Activated CD8-positive, alpha-beta memory T cell treated with anti-CD3 and anti-CD28 coated beads for 36 hours (primary cell): ENCODE results near the gene METTL26. TPM values are rescaled to one million over a fixed set of nuclear protein-coding genes. Genes with fewer than 3 reads are reported as not detected.

Experiments used
- CTCF ChIA-PET: fragments of 350-600 bp; sonication (Branson Sonifier 250); formaldehyde crosslinking; loops from one replicate; lab custom pipeline; 2021; ENCODE audit warnings: antibody characterized with exemption; lab: Charles Lee
- POLR2A ChIA-PET: fragments of 350-600 bp; sonication (Branson Sonifier 250); formaldehyde crosslinking; loops from one replicate; lab custom pipeline; 2021; ENCODE audit warnings: antibody characterized with exemption; lab: Charles Lee
- total RNA-seq, 2 experiments: library from RNA; stranded (reverse); gene quantifications; one replicate each; pipeline ENCODE4 v1.2.3, GENCODE V29; 2021

METTL26 gene
- total RNA-seq, 2 experiments from 2014 or later, result 136 to 137 TPM

GRCh38 chr16:648781-649589 is 12.9 kb upstream of the METTL26 start, which contains the start of gene WDR90:
Gene WDR90, plus strand, starts transcription at chr16:649365. Its CDS starts 52 bp downstream, at chr16:649417.
- POLR2A ChIA-PET, result interaction anchor here (0.7 to 1.6 kb wide), 5 partner anchors 12 to 34 kb away, joined by 3 to 5 read pairs (median 3); partner anchors contain the start of genes METTL26 and RHBDL1
- CTCF ChIA-PET, result interaction anchor here (0.6 to 2.4 kb wide), 6 partner anchors 13 to 139 kb away, joined by 3 to 14 read pairs (median 5); partner anchors contain the start of genes CHTF18, METTL26, RHOT2 and RPUSD1

DNA sequence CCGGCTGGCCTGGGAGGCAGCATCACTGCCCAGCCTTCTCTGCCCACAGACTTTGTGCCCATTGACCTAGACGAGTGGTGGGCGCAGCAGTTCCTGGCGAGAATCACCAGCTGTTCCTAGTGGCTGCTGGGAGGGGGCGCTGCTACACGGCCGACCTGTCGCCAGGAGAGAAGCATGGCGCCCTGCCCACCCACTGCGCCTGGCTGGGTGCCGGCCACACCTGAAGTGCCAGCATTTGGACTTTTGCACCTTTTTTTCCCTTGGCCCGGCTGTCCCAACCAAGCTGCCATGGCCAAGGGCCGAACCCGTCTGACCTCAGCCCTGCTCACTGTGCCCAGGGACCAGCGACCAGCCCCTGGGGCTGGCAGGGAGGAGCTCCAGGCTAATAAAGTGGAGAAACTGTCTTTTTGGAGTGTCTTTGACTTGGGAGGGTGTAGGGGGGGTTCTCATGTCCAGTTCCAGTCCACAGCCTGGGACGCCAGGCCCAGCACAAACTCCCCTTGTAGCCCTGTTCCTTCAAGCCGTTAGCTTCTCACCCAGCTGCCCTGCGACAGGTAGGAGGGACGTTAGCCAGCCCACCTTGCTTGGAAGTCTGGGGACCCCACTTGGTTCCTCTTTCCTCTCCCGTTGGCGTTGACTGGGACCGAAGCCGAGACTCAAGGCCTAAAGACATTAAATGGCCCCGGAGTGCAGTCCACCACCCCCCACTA is 12.1 kb upstream of the METTL26 start:
- POLR2A ChIA-PET, result interaction anchor here (1.2 kb wide), 1 partner anchor 34 kb away, joined by 3 read pairs; no protein-coding TSS in a partner anchor
- CTCF ChIA-PET, result interaction anchor here (0.6 to 2.4 kb wide), 8 partner anchors 10 to 140 kb away, joined by 3 to 14 read pairs (median 4); partner anchors contain the start of genes CHTF18, METTL26, RHOT2 and RPUSD1

GRCh38 chr16:647173-647902 is 11.2 kb upstream of the METTL26 start:
- ChIA-PET CTCF (interaction anchor here (0.9 to 2.4 kb wide), 7 partner anchors 9 to 141 kb away, joined by 3 to 14 read pairs (median 4); partner anchors contain the start of genes CHTF18, METTL26, RHOT2 and RPUSD1), POLR2A (no interaction called here)

GRCh38 chr16:646679-647172 is 10.6 kb upstream of the METTL26 start:
- POLR2A ChIA-PET, result no interaction called here
- CTCF ChIA-PET, result no interaction called here

- POLR2A ChIA-PET, result no interaction called here
- CTCF ChIA-PET, result no interaction called here
These were observed 10.0 kb upstream of the METTL26 start for GRCh38 chr16:645852-646678.

- POLR2A ChIA-PET, result no interaction called here
- CTCF ChIA-PET, result interaction anchor here (0.6 kb wide), 1 partner anchor 35 kb away, joined by 3 read pairs; no protein-coding TSS in a partner anchor
These were observed 8.5 kb upstream of the METTL26 start for GRCh38 chr16:644556-644955.

GRCh38 chr16:643050-643368 is 6.9 kb upstream of the METTL26 start:
- POLR2A ChIA-PET, result no interaction called here
- CTCF ChIA-PET, result no interaction called here

- ChIA-PET POLR2A (no interaction called here), CTCF (interaction anchor here (0.8 kb wide), 1 partner anchor 40 kb away, joined by 3 read pairs; no protein-coding TSS in a partner anchor)
These were observed 6.3 kb upstream of the METTL26 start for GRCh38 chr16:642189-643049.

DNA sequence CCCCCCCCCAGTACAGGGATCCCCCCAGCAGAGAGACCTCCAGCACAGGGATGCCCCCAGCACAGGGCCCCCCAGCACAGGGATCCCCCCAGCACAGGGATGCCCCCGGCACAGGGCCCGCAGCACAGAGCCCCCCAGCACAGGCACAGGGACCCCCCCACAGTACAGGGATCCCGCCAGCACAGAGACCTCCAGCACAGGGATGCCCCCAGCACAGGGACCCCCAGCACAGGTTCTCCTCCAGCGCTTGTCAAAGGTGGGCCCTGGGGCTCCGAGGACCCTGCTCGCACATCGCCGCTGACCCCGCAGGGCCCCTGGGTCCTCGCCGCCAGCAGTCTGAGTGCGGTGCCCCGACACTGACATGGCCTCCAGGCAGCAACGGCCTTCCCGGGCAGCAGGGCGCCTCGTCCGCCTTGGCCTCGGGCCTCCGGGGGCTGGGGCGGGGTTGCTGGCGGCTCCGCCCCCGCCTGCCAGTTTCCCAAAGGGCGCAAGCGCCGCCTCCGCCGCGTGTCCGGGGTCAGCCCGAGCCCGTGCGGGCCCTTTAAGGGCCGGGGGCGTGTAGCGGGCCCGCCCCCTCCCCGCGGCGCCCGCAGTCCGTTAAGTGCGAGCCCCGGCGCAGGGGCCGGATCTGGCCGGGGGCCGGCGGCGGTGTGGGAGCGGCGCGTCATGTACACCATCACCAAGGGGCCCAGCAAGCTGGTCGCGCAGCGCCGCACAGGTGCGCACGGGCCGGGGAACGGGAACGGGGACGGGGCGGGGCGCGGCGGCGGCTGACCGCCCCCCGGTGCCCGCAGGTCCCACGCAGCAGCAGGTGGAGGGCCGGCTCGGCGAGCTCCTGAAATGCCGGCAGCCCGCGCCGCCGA is 5.5 kb upstream of the METTL26 start, which contains the start of gene MCRIP2:
Gene MCRIP2 (plus strand): TSS at position 503 of the 863 bp plus-strand sequence. CDS start 164 bp downstream, at position 667.
- CTCF ChIA-PET, result interaction anchor here (0.8 kb wide), 1 partner anchor 39 kb away, joined by 3 read pairs; no protein-coding TSS in a partner anchor
- POLR2A ChIA-PET, result no interaction called here

GRCh38 chr16:640614-641013 is 4.5 kb upstream of the METTL26 start:
- ChIA-PET POLR2A (interaction anchor here (0.7 kb wide), 1 partner anchor 55 kb away, joined by 5 read pairs; no protein-coding TSS in a partner anchor), CTCF (no interaction called here)

DNA sequence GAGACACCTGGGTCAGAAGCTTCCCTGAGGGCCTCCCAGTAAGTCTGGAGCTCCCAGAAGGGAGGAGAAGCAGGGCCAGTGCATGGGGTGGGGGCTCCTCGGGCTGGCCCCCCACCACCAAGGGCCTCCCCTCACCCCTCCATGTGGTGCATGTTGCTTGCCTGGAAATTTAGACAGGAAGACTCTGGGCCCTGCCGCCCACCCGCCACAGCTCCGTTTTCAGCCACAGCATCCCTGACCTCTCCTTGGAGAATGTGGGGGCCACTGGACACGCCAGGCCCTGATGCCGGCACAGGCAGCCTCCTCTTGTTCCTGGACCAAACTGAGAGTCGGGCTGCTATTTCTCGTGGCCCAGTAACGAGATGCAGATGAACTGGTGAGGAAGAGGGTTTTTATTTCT is 2.7 kb upstream of the METTL26 start:
- POLR2A ChIA-PET, result no interaction called here
- CTCF ChIA-PET, result interaction anchor here (1.0 to 1.4 kb wide), 2 partner anchors 9 to 30 kb away, joined by 3 to 4 read pairs; partner anchors contain the start of gene RHOT2

GRCh38 chr16:638034-638543 is 2.0 kb upstream of the METTL26 start:
- POLR2A ChIA-PET, result interaction anchor here (1.8 kb wide), 1 partner anchor 30 kb away, joined by 4 read pairs; the partner anchor contains the start of gene RHOT2

DNA sequence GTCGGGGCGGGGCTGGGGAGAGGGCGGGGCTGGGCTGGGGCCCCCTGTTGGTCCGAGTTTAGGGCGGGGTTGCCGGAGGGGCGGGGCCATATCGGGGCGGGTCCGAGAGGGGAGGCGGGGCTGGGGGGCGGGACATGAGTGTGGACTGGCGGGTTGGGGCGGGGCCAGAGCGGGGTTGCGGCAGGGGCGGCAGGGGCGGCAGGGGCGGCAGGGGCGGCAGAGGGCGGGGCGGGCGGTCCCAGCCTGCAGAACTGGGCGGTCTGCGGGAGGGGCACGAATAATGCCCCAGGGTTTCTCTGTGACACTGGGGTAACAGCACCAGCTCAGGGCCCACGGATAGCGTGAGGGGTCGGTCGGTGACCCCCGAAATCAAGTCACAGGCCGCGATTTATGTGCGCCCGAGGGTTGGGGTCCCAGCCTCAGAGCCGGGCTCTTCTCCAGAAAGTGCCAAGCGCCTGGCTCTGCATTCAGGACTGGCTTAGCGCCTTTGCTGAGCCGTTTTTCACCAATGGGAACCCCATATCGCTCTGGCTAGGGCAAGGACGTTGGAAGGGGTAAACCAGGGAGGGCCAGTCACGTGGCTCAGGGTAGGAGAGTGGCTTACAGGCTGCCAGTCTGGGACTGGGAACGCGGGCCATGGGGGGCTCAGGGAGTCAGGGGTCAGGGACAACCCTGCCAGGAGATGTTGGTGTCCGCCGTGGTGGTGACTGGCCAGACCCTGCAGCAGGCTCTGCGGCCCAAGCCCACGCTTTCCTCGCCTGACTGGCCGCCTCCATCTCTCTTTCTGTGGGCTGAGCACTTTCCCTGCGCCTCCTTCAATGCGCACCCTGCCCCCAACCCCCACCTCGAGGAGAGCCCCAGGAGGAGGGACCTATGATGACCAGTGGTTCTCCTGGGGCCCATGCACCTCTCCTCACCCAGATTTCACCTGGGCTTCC is 1.2 kb upstream of the METTL26 start:
- POLR2A ChIA-PET, result interaction anchor here (0.9 to 1.8 kb wide), 6 partner anchors 13 to 110 kb away, joined by 3 to 5 read pairs (median 4); partner anchors contain the start of genes RHOT2 and WDR90
- CTCF ChIA-PET, result interaction anchor here (1.0 to 2.1 kb wide), 3 partner anchors 10 to 31 kb away, joined by 4 to 14 read pairs (median 5); partner anchors contain the start of genes RHOT2 and WDR90

More at GRCh38 chr16:638034-638543, 2.0 kb upstream of the METTL26 start:
- CTCF ChIA-PET, result interaction anchor here (1.0 kb wide), 1 partner anchor 9 kb away, joined by 4 read pairs; no protein-coding TSS in a partner anchor

- ChIA-PET CTCF (interaction anchor here (0.6 to 2.1 kb wide), 3 partner anchors 13 to 89 kb away, joined by 3 to 14 read pairs (median 4); partner anchors contain the start of gene WDR90), POLR2A (interaction anchor here (1.0 to 1.5 kb wide), 2 partner anchors 43 to 45 kb away, joined by 3 to 4 read pairs; partner anchors contain the start of gene STUB1)
These were observed 416 bp downstream of the METTL26 start for GRCh38 chr16:635573-636205.
